ENCODE measurements around the gene FIGN.

The FIGN gene

DNA sequence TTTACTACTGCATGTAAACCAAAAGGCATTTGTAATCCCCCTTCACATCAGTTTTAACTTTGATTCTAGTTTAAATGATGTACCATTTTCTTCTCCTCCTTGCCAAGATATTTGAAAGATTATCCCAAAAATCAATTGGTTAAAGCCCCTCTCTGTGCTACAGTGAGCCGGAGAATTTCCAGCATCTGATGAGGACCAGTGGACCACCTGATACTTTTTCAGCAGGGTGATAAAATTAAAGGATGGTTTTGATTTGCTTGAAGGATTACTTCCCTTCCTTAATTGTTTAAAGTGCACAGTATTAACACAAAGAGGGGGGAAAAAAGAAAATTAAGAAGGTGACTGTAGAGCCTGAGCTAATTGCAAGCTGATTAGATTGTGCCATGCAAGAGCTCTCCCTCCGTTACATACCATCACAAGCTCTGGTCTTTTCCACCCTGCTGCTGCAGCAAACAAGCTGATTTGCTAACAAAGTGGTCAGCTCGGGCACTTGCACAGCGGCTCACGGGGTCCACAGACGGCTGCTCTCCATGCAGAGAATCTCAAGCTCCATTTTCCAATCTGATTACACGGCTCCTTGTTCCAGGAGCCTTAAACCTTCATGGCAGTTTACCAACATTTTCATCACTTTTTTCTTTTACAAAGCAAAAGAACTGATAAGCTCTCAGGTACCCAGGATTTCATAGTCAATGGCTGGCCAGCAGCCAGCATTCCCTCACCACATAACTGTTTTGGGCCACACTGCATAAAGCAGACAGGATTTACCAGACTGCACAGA lies 22.1 kb downstream of the FIGN start:
- no peaks in the 10 kb centered on the region for H3K27me3 ChIP-seq (ENCODE audit: insufficient read depth, low read length)

DNA sequence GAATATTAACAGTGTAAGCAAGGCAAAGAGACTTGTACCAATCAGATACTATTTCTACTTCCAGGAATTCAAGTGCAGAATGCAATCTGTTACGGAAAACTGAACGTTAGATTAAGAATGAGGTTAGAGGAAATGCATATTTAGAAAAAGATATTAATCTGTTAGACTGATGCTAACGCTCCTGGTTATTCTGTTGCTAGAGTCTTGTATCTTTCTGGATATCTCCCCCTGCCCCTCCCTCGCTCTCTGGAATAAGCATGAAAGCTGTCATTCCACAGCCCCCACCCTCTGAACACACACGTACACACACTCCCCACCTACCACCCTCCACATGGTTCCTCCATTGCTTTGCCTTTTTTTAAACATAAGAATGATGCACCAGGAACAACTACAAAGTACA lies 24.1 kb downstream of the FIGN start:
- H3K27me3 ChIP-seq (ENCODE audit: insufficient read depth, low read length), result no peaks in the 10 kb centered on the region
- no peak overlapping the region for H3K27ac ChIP-seq (ENCODE audit: low read depth, low read length, poor library complexity, severe bottlenecking)
- no peak for TF ChIP-seq EZH2 (IDR thresholded peaks at IDR 0.05; ENCODE audit: borderline replicate concordance, low read length)
- TF ChIP-seq, protein P1, sequence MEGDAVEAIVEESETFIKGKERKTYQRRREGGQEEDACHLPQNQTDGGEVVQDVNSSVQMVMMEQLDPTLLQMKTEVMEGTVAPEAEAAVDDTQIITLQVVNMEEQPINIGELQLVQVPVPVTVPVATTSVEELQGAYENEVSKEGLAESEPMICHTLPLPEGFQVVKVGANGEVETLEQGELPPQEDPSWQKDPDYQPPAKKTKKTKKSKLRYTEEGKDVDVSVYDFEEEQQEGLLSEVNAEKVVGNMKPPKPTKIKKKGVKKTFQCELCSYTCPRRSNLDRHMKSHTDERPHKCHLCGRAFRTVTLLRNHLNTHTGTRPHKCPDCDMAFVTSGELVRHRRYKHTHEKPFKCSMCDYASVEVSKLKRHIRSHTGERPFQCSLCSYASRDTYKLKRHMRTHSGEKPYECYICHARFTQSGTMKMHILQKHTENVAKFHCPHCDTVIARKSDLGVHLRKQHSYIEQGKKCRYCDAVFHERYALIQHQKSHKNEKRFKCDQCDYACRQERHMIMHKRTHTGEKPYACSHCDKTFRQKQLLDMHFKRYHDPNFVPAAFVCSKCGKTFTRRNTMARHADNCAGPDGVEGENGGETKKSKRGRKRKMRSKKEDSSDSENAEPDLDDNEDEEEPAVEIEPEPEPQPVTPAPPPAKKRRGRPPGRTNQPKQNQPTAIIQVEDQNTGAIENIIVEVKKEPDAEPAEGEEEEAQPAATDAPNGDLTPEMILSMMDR (IDR thresholded peaks at IDR 0.05; ENCODE audit: low read length), result no peak
- H3K36me3 ChIP-seq (ENCODE audit: insufficient read depth, low read length), result no peaks in the 10 kb centered on the region
- H2AFZ ChIP-seq (ENCODE audit: low read length), result no peak overlapping the region
- no peak overlapping the region for H3K4me3 ChIP-seq (ENCODE audit: low read depth, low read length, poor library complexity, severe bottlenecking)
- H3K4me1 ChIP-seq (ENCODE audit: insufficient read depth, low read length, severe bottlenecking), result no peaks in the 10 kb centered on the region
- no peaks in the 10 kb centered on the region for H3K9me2 ChIP-seq (ENCODE audit: low read depth, low read length)
- H3K9ac ChIP-seq (ENCODE audit: low read length), result no peak overlapping the region
- no peaks in the 10 kb centered on the region for H3K9me3 ChIP-seq (ENCODE audit: low read length)
- no peaks in the 10 kb centered on the region for H3F3A ChIP-seq (ENCODE audit: insufficient read depth, low read length)
- no peaks in the 10 kb centered on the region for H3K79me2 ChIP-seq (ENCODE audit: insufficient read depth, low read length)
- H4K20me1 ChIP-seq (ENCODE audit: insufficient read depth, low read length), result no peaks in the 10 kb centered on the region
- H3K4me2 ChIP-seq (ENCODE audit: low read length), result no peak overlapping the region

More for the DNA sequence above, 22.1 kb downstream of the FIGN start:
- Histone ChIP-seq H3K4me3 (ENCODE audit: low read depth, low read length, poor library complexity, severe bottlenecking) (no peak overlapping the region), H3F3A (ENCODE audit: insufficient read depth, low read length) (no peaks in the 10 kb centered on the region), H3K4me1 (ENCODE audit: insufficient read depth, low read length, severe bottlenecking) (no peaks in the 10 kb centered on the region), H4K20me1 (ENCODE audit: insufficient read depth, low read length) (no peaks in the 10 kb centered on the region), H3K9me3 (ENCODE audit: low read length) (no peaks in the 10 kb centered on the region), H3K36me3 (ENCODE audit: insufficient read depth, low read length) (no peaks in the 10 kb centered on the region), H3K27ac (ENCODE audit: low read depth, low read length, poor library complexity, severe bottlenecking) (no peak overlapping the region), H3K4me2 (ENCODE audit: low read length) (no peak overlapping the region), H3K79me2 (ENCODE audit: insufficient read depth, low read length) (no peaks in the 10 kb centered on the region), H3K9me2 (ENCODE audit: low read depth, low read length) (no peaks in the 10 kb centered on the region), H2AFZ (ENCODE audit: low read length) (no peak overlapping the region), H3K9ac (ENCODE audit: low read length) (no peak overlapping the region)
- no peak for TF ChIP-seq EZH2 (IDR thresholded peaks at IDR 0.05; ENCODE audit: borderline replicate concordance, low read length)

DNA sequence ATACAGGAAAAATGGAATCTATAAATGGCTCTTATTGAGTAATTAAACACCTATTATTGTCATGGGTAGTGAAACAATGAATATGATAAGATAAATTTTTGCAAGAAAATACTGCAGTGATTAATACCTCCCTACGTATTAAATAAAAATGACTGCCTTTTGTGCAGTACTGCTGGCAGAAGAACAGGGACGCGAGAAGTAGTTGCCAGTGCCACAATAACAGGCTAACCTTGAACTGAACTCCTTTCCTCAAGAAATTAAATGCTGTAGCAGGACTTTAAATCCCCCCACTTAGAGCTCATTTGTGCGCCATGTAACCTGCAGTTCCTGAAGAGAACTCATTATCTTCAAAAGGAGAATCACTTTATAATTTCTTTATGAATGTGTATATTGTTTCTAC lies 24.6 kb downstream of the FIGN start:
- H2AFZ ChIP-seq (ENCODE audit: low read length), result no peak overlapping the region
- H3K9ac ChIP-seq (ENCODE audit: low read length), result no peak overlapping the region
- H3K36me3 ChIP-seq (ENCODE audit: insufficient read depth, low read length), result no peaks in the 10 kb centered on the region
- H3K4me3 ChIP-seq (ENCODE audit: low read depth, low read length, poor library complexity, severe bottlenecking), result no peak overlapping the region
- no peaks in the 10 kb centered on the region for H3K9me3 ChIP-seq (ENCODE audit: low read length)
- H3K27ac ChIP-seq (ENCODE audit: low read depth, low read length, poor library complexity, severe bottlenecking), result no peak overlapping the region
- H3K27me3 ChIP-seq (ENCODE audit: insufficient read depth, low read length), result no peaks in the 10 kb centered on the region
- H3K79me2 ChIP-seq (ENCODE audit: insufficient read depth, low read length), result no peaks in the 10 kb centered on the region
- H4K20me1 ChIP-seq (ENCODE audit: insufficient read depth, low read length), result no peaks in the 10 kb centered on the region
- no peak overlapping the region for H3K4me2 ChIP-seq (ENCODE audit: low read length)
- H3F3A ChIP-seq (ENCODE audit: insufficient read depth, low read length), result no peaks in the 10 kb centered on the region
- no peaks in the 10 kb centered on the region for H3K9me2 ChIP-seq (ENCODE audit: low read depth, low read length)
- TF ChIP-seq, protein P1 (IDR thresholded peaks at IDR 0.05; ENCODE audit: low read length), result no peak
- no peak for TF ChIP-seq EZH2 (IDR thresholded peaks at IDR 0.05; ENCODE audit: borderline replicate concordance, low read length)
- no peaks in the 10 kb centered on the region for H3K4me1 ChIP-seq (ENCODE audit: insufficient read depth, low read length, severe bottlenecking)

DNA sequence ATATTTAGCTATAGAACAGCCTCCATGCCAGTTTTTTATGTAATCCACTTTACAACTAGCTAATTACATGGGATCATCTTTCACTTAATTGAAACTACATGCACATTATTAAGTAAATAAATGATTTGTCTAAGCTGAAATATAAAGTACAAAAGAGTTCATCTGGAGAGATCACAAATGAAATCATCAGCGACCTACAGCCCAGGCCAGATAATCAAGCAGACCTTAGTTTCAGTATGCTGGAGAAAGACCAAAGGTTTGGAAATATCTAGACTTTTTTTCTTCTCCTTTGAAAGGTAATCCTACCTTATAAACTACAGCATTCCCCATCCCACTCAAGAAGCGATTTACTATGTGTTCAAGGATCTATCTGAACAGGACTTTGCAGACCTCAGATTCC lies 26.5 kb downstream of the FIGN start:
- no peak for TF ChIP-seq EZH2 (IDR thresholded peaks at IDR 0.05; ENCODE audit: borderline replicate concordance, low read length)
- TF ChIP-seq, protein P1 (IDR thresholded peaks at IDR 0.05; ENCODE audit: low read length), result no peak
- Histone ChIP-seq H3K4me3 (ENCODE audit: low read depth, low read length, poor library complexity, severe bottlenecking) (no peak overlapping the region), H3K79me2 (ENCODE audit: insufficient read depth, low read length) (no peaks in the 10 kb centered on the region), H3K9me3 (ENCODE audit: low read length) (no peaks in the 10 kb centered on the region), H3K27ac (ENCODE audit: low read depth, low read length, poor library complexity, severe bottlenecking) (no peak overlapping the region), H3K4me1 (ENCODE audit: insufficient read depth, low read length, severe bottlenecking) (no peaks in the 10 kb centered on the region), H3K36me3 (ENCODE audit: insufficient read depth, low read length) (no peaks in the 10 kb centered on the region), H4K20me1 (ENCODE audit: insufficient read depth, low read length) (no peaks in the 10 kb centered on the region), H3K9ac (ENCODE audit: low read length) (no peak overlapping the region), H3F3A (ENCODE audit: insufficient read depth, low read length) (no peaks in the 10 kb centered on the region), H2AFZ (ENCODE audit: low read length) (no peak overlapping the region), H3K4me2 (ENCODE audit: low read length) (no peak overlapping the region), H3K9me2 (ENCODE audit: low read depth, low read length) (no peaks in the 10 kb centered on the region), H3K27me3 (ENCODE audit: insufficient read depth, low read length) (no peaks in the 10 kb centered on the region)
